CD4-positive, alpha-beta T cell treated with Interleukin-4 for 1 hour (primary cell): ENCODE measurements around the gene PRSS33.

ENCODE experiments used
- DNase-seq, 2 donors: peaks; one replicate each; pipeline ENCODE4 v3.0.0-alpha.2; 2020 to 2022

Gene PRSS33

GRCh38 chr16:2739625-2740430, 47.5 kb downstream of the PRSS33 start:
- no peak for DNase-seq

- DNase-seq: no peak
Observed at GRCh38 chr16:2738615-2739014, 48.7 kb downstream of the PRSS33 start.

GRCh38 chr16:2737895-2738418, 49.4 kb downstream of the PRSS33 start:
- no peak for DNase-seq

DNA sequence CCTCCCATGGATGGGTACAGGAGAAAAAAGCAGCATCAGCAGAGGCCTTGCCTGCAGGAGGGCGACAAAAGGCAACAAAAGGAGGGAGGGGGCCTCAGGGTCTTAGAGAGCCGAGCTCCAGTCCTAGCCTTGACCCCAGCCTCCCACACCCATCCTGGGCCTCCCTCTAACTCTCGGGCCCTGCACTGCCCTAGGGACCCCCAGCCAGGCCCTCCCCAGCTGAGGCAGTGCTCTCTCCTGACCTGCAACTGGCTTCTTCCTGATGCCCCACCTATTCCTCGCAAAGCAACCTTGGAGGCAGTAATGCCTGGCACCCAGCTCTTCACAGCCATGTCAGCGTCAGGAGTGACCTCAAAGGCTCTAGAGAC, 50.1 kb downstream of the PRSS33 start:
- DNase-seq: no peak

DNA sequence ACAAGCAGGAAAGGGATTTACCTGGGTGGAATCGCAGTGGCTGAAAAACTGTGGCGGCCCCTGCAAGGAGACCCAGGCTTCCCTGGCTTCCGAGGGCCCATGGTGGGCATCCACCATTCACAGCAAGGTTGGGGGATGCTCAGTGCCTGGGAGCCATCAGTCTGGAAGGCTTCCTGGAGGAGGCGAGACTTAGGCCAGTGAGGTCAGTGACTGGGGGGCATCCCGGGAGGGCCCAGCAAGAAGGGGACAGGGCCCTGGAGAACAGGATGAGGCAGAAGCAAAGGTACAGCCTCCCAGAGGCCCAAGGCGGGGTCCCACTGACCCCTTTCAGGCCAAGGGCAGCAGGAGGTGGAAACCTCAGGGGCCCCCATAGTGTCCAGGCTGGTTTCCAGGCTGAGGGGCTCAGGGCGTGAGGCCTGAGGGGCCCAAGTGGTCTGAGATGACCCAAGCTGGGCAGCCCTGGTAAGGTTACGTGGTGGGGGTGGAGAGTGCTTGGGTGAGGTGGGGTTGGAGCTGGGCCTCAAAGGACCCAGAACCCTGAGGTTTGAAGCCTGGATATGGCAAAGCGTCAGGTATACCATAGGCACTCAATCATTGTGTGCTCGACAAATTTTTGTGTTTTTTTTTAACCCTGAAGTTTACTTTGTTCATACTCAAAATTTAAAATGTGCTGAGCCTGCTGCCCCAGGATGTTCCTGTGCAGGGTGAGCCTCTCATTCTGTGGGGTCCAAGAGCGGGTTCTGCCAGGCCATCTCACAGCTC, 50.7 kb downstream of the PRSS33 start:
- DNase-seq: no peak

DNA sequence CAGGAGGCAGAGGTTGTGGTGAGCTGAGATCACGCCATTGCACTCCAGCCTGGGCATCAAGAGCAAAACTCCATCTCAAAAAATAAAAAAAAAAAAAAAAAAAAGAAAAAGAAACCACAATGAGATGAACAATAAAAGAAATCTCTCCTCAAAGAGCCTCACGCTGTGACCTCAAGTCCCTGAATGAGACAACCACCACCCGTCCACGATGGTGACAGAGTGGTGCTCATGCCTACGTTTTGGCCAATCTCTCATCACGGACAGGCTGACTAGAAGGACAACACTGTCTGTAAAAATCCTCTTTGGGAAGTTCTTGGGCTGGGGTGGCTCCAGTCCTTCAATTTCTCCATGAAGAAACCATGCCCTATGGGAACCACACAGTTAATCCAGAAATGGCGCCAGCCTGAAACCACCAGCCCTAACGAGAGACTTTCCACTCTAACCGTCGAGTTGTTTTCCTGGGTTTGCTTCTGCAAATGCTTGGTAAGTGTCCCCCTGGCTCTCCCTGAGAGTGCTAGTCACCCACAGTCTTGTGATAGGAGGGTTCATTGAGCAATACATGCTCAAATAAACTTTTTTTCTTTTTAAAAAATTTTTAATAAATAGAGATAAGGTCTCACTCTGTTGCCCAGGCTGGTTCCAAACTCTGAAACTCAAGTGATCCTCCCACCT, 52.4 kb downstream of the PRSS33 start:
- no peak for DNase-seq
